SK-N-SH (cell line): ENCODE results near the gene CCS. TPM values are rescaled to one million over a fixed set of nuclear protein-coding genes. Genes with fewer than 3 reads are reported as not detected.

Experiments
- CTCF ChIA-PET: fragments of 300-600, 350-600 bp; formaldehyde crosslinking; extraction: SDS; loops from one replicate; lab custom pipeline; 2021; lab: Yijun Ruan, JAX
- POLR2A ChIA-PET: fragments of 350-600 bp; sonication (Branson Sonifier 250); formaldehyde crosslinking; extraction: SDS; loops from one replicate; lab custom pipeline; 2020; ENCODE audit warnings: antibody characterized with exemption, inconsistent platforms; lab: Yijun Ruan, JAX
- DNase-seq: peaks from one replicate; pipeline ENCODE4 v3.0.0; 2012
- H2AFZ ChIP-seq: fragments of 200-600 bp; sonication (generic); 2 replicates; pipeline ENCODE4 v1.8.1; 2016; ENCODE audit warnings: antibody characterized with exemption, mild to moderate bottlenecking, low read depth
- H3F3A ChIP-seq: fragments of 200-600 bp; sonication (generic); replicated peaks from 2 replicates; pipeline ENCODE3; 2016; ENCODE audit warnings: antibody characterized with exemption, mild to moderate bottlenecking; ENCODE audit not compliant: insufficient read depth
- H3K27ac ChIP-seq, 2 experiments: fragments of 200-500 bp in 1 of 2; fragments of 200-600 bp in 1 of 2; sonication (Bioruptor generic) in 1 of 2; sonication (generic), shearing (Covaris generic) in 1 of 2; 2 replicates each; pipeline versions ENCODE4 v1.5.1 to v1.6.1; 2014 to 2016; ENCODE audit warnings: low read depth in 2 of 2, inconsistent platforms in 1 of 2, low read length in 1 of 2, mild to moderate bottlenecking in 1 of 2, mixed read lengths in 1 of 2
- H3K27me3 ChIP-seq: fragments of 200-600 bp; sonication (generic), shearing (Covaris generic); 2 replicates; pipeline ENCODE4 v1.6.1; 2016; ENCODE audit warnings: mixed run types; ENCODE audit not compliant: insufficient read depth
- H3K36me3 ChIP-seq, 2 experiments: fragments of 200-500 bp in 1 of 2; fragments of 200-600 bp in 1 of 2; sonication (Bioruptor generic) in 1 of 2; sonication (generic) in 1 of 2; replicated peaks in 1 of 2; 2 replicates each; pipeline versions ENCODE3 to v1.5.1; 2014 to 2016; ENCODE audit warnings: low read length in 1 of 2, mild to moderate bottlenecking in 1 of 2; ENCODE audit not compliant: insufficient read depth in 2 of 2, control insufficient read depth in 1 of 2
- H3K4me1 ChIP-seq, 2 experiments: fragments of 200-500 bp in 1 of 2; fragments of 200-600 bp in 1 of 2; sonication (Bioruptor generic) in 1 of 2; sonication (generic), shearing (Covaris generic) in 1 of 2; 2 replicates each; pipeline versions ENCODE4 v1.5.1 to v1.6.1; 2014 to 2016; ENCODE audit warnings: low read depth in 1 of 2, low read length in 1 of 2, mixed run types in 1 of 2; ENCODE audit not compliant: insufficient read depth in 2 of 2, control insufficient read depth in 1 of 2
- H3K4me2 ChIP-seq: fragments of 200-600 bp; sonication (generic), shearing (Covaris generic); 2 replicates; pipeline ENCODE4 v1.6.1; 2017; ENCODE audit warnings: mixed run types
- H3K4me3 ChIP-seq, 2 experiments: fragments of 200-500 bp in 1 of 2; fragments of 200-600 bp in 1 of 2; sonication (Bioruptor generic) in 1 of 2; sonication (generic), shearing (Covaris generic) in 1 of 2; 2 replicates each; pipeline versions ENCODE4 v1.5.1 to v1.8.1; 2014 to 2016; ENCODE audit warnings: low read depth in 2 of 2, inconsistent platforms in 1 of 2, low read length in 1 of 2, mild to moderate bottlenecking in 1 of 2, mixed read lengths in 1 of 2, moderate library complexity in 1 of 2
- H3K79me2 ChIP-seq: fragments of 200-600 bp; sonication (generic); 2 replicates; pipeline ENCODE4 v1.8.1; 2017; ENCODE audit warnings: mild to moderate bottlenecking; ENCODE audit not compliant: insufficient read depth
- H3K9ac ChIP-seq: fragments of 200-600 bp; sonication (generic); 2 replicates; pipeline ENCODE4 v1.6.1; 2017; ENCODE audit warnings: mixed run types
- H3K9me2 ChIP-seq: fragments of 200-600 bp; sonication (generic); 2 replicates; pipeline ENCODE4 v1.6.1; 2017; ENCODE audit warnings: mixed run types
- H3K9me3 ChIP-seq: fragments of 200-600 bp; sonication (generic); 2 replicates; pipeline ENCODE4 v1.6.1; 2017; ENCODE audit warnings: mixed run types, mild to moderate bottlenecking, moderate library complexity
- H4K20me1 ChIP-seq: fragments of 200-600 bp; sonication (generic); 2 replicates; pipeline ENCODE4 v1.6.1; 2017; ENCODE audit warnings: mild to moderate bottlenecking, mixed run types; ENCODE audit not compliant: insufficient read depth
- FOSL2 ChIP-seq: IDR thresholded peaks from 2 replicates; pipeline ENCODE4 v1.4.0; 2012; ENCODE audit warnings: low read depth, mild to moderate bottlenecking, moderate library complexity, borderline replicate concordance
- FOXM1 ChIP-seq: IDR thresholded peaks from 2 replicates; pipeline ENCODE4 v1.4.0; 2012; ENCODE audit warnings: low read depth, mild to moderate bottlenecking
- JUND ChIP-seq: IDR thresholded peaks from 2 replicates; pipeline ENCODE4 v1.4.0; 2012
- RCOR1 ChIP-seq: fragments of 150-350 bp; IDR thresholded peaks from 2 replicates; pipeline ENCODE4 v1.6.1; 2017; ENCODE audit warnings: antibody characterized with exemption, low read length
- REST ChIP-seq: IDR thresholded peaks from 2 replicates; pipeline ENCODE4 v1.6.1; 2012; ENCODE audit warnings: mild to moderate bottlenecking, low read depth, low read length, moderate library complexity
- RFX5 ChIP-seq: IDR thresholded peaks from 2 replicates; pipeline ENCODE4 v1.6.1; 2012; ENCODE audit warnings: mild to moderate bottlenecking, improper control_type of control experiment, low read length
- TCF12 ChIP-seq: IDR thresholded peaks from 2 replicates; pipeline ENCODE4 v1.4.0; 2012
- WGBS: methylation state at CpG from one replicate; pipeline ENCODE4 v1.1.6; 2017; ENCODE audit warnings: low lambda C conversion rate; 5-methylcytosine and 5-hydroxymethylcytosine counted together
- polyA plus RNA-seq, 3 experiments: library from polyadenylated mRNA; depleted of rRNA; stranded (reverse); fragments of >200 nt; gene quantifications; 2 replicates each; pipeline ENCODE4 v1.2.3, GENCODE V29; 2012
- TF ChIP-seq, protein P1 (sequence below): IDR thresholded peaks from 2 replicates; pipeline ENCODE4 v1.4.0; 2012; ENCODE audit warnings: low read depth, borderline replicate concordance

CCS gene
- polyA plus RNA-seq, 1 of the 3 experiments (the other 2 are of a cell fraction): 56.1 TPM

DNA sequence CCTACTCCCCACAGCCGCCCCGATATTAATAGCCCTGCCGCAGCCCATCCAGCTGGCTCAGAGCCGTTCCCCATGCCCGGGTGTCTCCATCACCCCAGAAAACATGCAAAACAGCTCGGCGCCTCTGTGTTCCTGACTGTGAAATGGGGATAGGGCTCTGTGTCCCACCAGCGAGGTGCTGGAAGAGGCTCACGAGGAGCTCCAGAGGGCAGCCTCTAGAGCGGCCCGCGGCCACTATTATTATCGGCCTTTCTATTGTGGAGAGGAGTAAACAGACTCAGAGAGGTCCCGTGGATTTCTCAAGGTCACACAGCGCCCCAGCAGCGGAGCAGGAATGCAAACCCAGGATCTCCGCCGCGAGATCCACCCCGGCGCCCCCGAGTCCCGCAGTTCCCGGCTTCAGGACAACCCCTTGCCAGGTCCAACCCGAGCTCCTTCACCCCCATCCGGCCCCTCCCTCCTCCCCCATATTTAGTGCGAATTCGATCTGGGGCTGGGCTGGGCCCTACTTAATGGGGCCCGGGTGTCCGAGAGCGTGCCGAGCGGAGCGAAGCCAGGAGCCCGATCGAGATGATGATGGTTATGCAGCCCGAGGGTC, 46.5 kb upstream of the CCS start, which contains the start of gene ACTN3:
Gene ACTN3, plus strand, starts transcription at position 536 of the 598 bp plus-strand sequence. Its CDS starts 35 bp downstream, at position 571.
- peak; percentile 48 for DNase-seq

DNA sequence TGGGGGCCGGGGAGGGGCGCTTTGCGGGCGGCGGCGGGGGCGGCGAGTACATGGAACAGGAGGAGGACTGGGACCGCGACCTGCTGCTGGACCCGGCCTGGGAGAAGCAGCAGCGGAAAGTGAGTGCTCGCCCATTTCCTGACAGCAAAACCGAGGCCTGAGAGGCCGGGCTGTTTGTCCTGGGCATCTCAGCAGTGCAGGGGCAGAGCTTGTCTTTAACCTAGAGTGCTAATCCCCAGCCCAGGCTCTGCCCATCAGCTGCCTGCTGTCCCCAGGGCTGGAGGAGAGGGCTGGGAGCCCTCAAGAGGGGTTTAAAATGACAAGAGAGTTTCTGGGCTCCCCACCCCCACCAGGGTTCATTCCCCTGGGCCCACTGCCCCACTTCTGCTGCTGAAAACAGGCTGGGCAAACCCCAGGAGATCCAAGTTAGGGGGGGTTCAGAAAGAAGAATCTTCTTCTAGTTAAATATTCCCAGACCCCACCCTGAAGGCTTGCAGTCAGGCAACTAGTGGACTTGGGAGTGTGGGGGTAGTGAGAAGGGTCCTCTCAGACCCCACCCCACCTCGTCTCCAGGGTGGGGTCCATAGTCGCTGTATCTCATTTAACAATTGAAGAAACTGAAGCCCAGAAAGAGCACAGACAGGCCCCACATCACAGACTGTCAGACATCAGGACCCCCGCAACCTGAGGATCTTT, 45.9 kb upstream of the CCS start:
- peaks cover 7% of the 10 kb centered on the region for H3K79me2 ChIP-seq
- no peak overlapping the region for H3K9ac ChIP-seq
- H3K4me2 ChIP-seq: no peak overlapping the region
- POLR2A ChIA-PET: interaction anchor here (1.0 to 1.8 kb wide), 2 partner anchors 36 to 131 kb away, joined by 3 to 9 read pairs; partner anchors contain the start of gene BBS1
- 84% methylated on average over 9 of the region's 18 CpGs for WGBS
- H3K27me3 ChIP-seq: no peaks in the 10 kb centered on the region
- peaks cover 0 to 10% of the 10 kb centered on the region in 2 experiments; a peak in 1 of 4 replicates for H3K4me1 ChIP-seq
- H3K9me2 ChIP-seq: no peaks in the 10 kb centered on the region
- no peaks in the 10 kb centered on the region for H3K9me3 ChIP-seq
- H3K4me3 ChIP-seq: no peak overlapping the region
- peaks cover 0 to 1% of the 10 kb centered on the region in 2 experiments for H3K36me3 ChIP-seq
- no peaks in the 10 kb centered on the region for H4K20me1 ChIP-seq
- H3F3A ChIP-seq: peaks cover 4% of the 10 kb centered on the region
- CTCF ChIA-PET: interaction anchor here (1.2 to 2.8 kb wide), 2 partner anchors 32 to 131 kb away, joined by 4 to 20 read pairs; partner anchors contain the start of gene RBM4B
- no peak overlapping the region for H3K27ac ChIP-seq
- TF ChIP-seq FOSL2 (no peak), RFX5 (no peak), FOXM1 (no peak), TCF12 (no peak)
- TF ChIP-seq, protein P1, sequence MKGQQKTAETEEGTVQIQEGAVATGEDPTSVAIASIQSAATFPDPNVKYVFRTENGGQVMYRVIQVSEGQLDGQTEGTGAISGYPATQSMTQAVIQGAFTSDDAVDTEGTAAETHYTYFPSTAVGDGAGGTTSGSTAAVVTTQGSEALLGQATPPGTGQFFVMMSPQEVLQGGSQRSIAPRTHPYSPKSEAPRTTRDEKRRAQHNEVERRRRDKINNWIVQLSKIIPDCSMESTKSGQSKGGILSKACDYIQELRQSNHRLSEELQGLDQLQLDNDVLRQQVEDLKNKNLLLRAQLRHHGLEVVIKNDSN: no peak
- no peak for DNase-seq
- H2AFZ ChIP-seq: no peak overlapping the region

More for the DNA sequence above, 46.5 kb upstream of the CCS start, which contains the start of gene ACTN3:
- POLR2A ChIA-PET: interaction anchor here (0.7 to 1.8 kb wide), 6 partner anchors 13 to 132 kb away, joined by 3 to 9 read pairs (median 4); partner anchors contain the start of genes BBS1 and CTSF
- H3F3A ChIP-seq: peaks cover 4% of the 10 kb centered on the region
- H3K27me3 ChIP-seq: no peaks in the 10 kb centered on the region
- WGBS: 0% methylated on average over 7 of the region's 37 CpGs
- peak within 1 kb of the TSS; percentile 84 to 88 for H3K4me3 ChIP-seq
- CTCF ChIA-PET: interaction anchor here (1.0 to 2.8 kb wide), 5 partner anchors 9 to 1230 kb away, joined by 3 to 20 read pairs (median 4); partner anchors contain the start of gene RBM4B
- H3K79me2 ChIP-seq: peaks cover 7% of the 10 kb centered on the region
- peaks cover 0 to 10% of the 10 kb centered on the region in 2 experiments; a peak in 1 of 4 replicates for H3K4me1 ChIP-seq
- no peaks in the 10 kb centered on the region for H3K9me2 ChIP-seq
- TF ChIP-seq JUND (no peak), REST (peak; percentile 22; the same call in 1 of the 2 replicates), RCOR1 (peak; percentile 70)
- H3K9me3 ChIP-seq: no peaks in the 10 kb centered on the region
- H3K9ac ChIP-seq: peak within 1 kb of the TSS; percentile 86
- peak within 1 kb of the TSS; percentile 89 for H3K4me2 ChIP-seq
- H3K36me3 ChIP-seq: peaks cover 0 to 7% of the 10 kb centered on the region in 2 experiments
- peak within 1 kb of the TSS; percentile 98 for H2AFZ ChIP-seq
- H4K20me1 ChIP-seq: no peaks in the 10 kb centered on the region
- peak within 1 kb of the TSS; percentile 39 to 64; a peak in 3 of 4 replicates for H3K27ac ChIP-seq
